Neural cell (in vitro differentiated cells): Measurements from ENCODE around the gene PLEKHM3. TPM values are rescaled to one million over a fixed set of nuclear protein-coding genes. Genes with fewer than 3 reads are reported as not detected.
"Not testable (repeated sequence)": the region's sequence is repeated elsewhere in the genome, so short reads cannot be mapped to it uniquely, and the experiment has no call there.

Source experiments
- H2AFZ ChIP-seq: fragments of 200-600, 300-800 bp; sonication (generic), shearing (Covaris generic); 2 replicates; pipeline ENCODE4 v1.6.0; 2014; ENCODE audit warnings: low read depth, mild to moderate bottlenecking, antibody characterized with exemption, low read length, moderate library complexity
- H3F3A ChIP-seq: fragments of 200-600 bp; shearing (Covaris generic); 2 replicates; pipeline ENCODE4 v1.6.1; 2016; ENCODE audit warnings: mild to moderate bottlenecking, moderate library complexity, mixed read lengths, antibody characterized with exemption, low read length; ENCODE audit not compliant: insufficient read depth, poor library complexity, severe bottlenecking
- H3K27ac ChIP-seq: fragments of 200-600, 300-800 bp; sonication (generic), shearing (Covaris generic); 2 replicates; pipeline ENCODE4 v1.5.1; 2014; ENCODE audit warnings: mild to moderate bottlenecking, low read length, moderate library complexity
- H3K27me3 ChIP-seq: fragments of 300-800, 200-600 bp; sonication (generic), shearing (Covaris generic); 2 replicates; pipeline ENCODE4 v1.6.0; 2014; ENCODE audit warnings: mild to moderate bottlenecking, low read depth, low read length, moderate library complexity; ENCODE audit not compliant: insufficient read depth
- H3K36me3 ChIP-seq: fragments of 300-800, 200-600 bp; sonication (generic), shearing (Covaris generic); 2 replicates; pipeline ENCODE4 v1.5.1; 2014; ENCODE audit warnings: mild to moderate bottlenecking, antibody characterized with exemption, low read length, moderate library complexity; ENCODE audit not compliant: insufficient read depth
- H3K4me2 ChIP-seq: fragments of 300-800, 200-600 bp; sonication (generic), shearing (Covaris generic); 2 replicates; pipeline ENCODE4 v1.6.0; 2014; ENCODE audit warnings: mild to moderate bottlenecking, low read length
- H3K4me3 ChIP-seq: fragments of 300-800, 200-600 bp; sonication (generic), shearing (Covaris generic); 2 replicates; pipeline ENCODE4 v1.5.1; 2014; ENCODE audit warnings: mild to moderate bottlenecking, low read length, moderate library complexity
- H3K79me2 ChIP-seq: fragments of 200-600 bp; shearing (Covaris generic); replicated peaks from 2 replicates; pipeline ENCODE4 v1.6.0; 2014; ENCODE audit warnings: mild to moderate bottlenecking, low read length, moderate library complexity; ENCODE audit not compliant: insufficient read depth
- H3K9ac ChIP-seq: fragments of 300-800, 200-600 bp; sonication (generic), shearing (Covaris generic); 2 replicates; pipeline ENCODE4 v1.6.1; 2016; ENCODE audit warnings: mild to moderate bottlenecking, low read length, mixed read lengths
- H3K9me2 ChIP-seq: fragments of 200-600 bp; shearing (Covaris generic); 2 replicates; pipeline ENCODE4 v1.6.1; 2016; ENCODE audit warnings: mild to moderate bottlenecking, low read length, mixed read lengths; ENCODE audit not compliant: insufficient read depth
- H3K9me3 ChIP-seq: fragments of 200-600, 300-800 bp; sonication (generic), shearing (Covaris generic); 2 replicates; pipeline ENCODE4 v1.6.1; 2016; ENCODE audit warnings: mild to moderate bottlenecking, mixed run types, low read length, moderate library complexity, mixed read lengths
- H4K20me1 ChIP-seq: fragments of 200-600 bp; shearing (Covaris generic); 2 replicates; pipeline ENCODE4 v1.6.1; 2016; ENCODE audit warnings: mild to moderate bottlenecking, mixed run types; ENCODE audit not compliant: insufficient read depth
- EP300 ChIP-seq: fragments of 450-650 bp; conservative IDR thresholded peaks from 2 replicates; pipeline ENCODE4 v1.6.1; 2014; ENCODE audit warnings: antibody characterized with exemption, mild to moderate bottlenecking, moderate library complexity; ENCODE audit not compliant: poor library complexity, severe bottlenecking
- EZH2 ChIP-seq: fragments of 200-600, 300-800 bp; shearing (Covaris generic), sonication (generic); IDR thresholded peaks from 2 replicates; pipeline ENCODE4 v1.6.1; 2014; ENCODE audit warnings: antibody characterized with exemption, low read length, borderline replicate concordance, mild to moderate bottlenecking; ENCODE audit not compliant: insufficient read depth, poor library complexity, severe bottlenecking
- MXI1 ChIP-seq: fragments of 450-650 bp; conservative IDR thresholded peaks from 2 replicates; pipeline ENCODE4 v1.6.1; 2014; ENCODE audit warnings: antibody characterized with exemption, mild to moderate bottlenecking; ENCODE audit not compliant: poor library complexity, severe bottlenecking
- POLR2AphosphoS5 ChIP-seq: IDR thresholded peaks from 2 replicates; pipeline ENCODE4 v1.6.1; 2012
- RAD21 ChIP-seq: fragments of 450-650 bp; conservative IDR thresholded peaks from 2 replicates; pipeline ENCODE4 v1.6.1; 2014; ENCODE audit warnings: antibody characterized with exemption, mild to moderate bottlenecking, moderate library complexity
- SMC3 ChIP-seq: fragments of 450-650 bp; conservative IDR thresholded peaks from 2 replicates; pipeline ENCODE4 v1.6.1; 2014; ENCODE audit warnings: antibody characterized with exemption, mild to moderate bottlenecking, moderate library complexity; ENCODE audit not compliant: poor library complexity
- TAF1 ChIP-seq: IDR thresholded peaks from 2 replicates; pipeline ENCODE4 v1.6.1; 2012; ENCODE audit warnings: low read depth
- polyA plus RNA-seq: library from polyadenylated mRNA; depleted of rRNA; stranded (reverse); fragments of >200 nt; gene quantifications from 2 replicates; pipeline ENCODE4 v1.2.3, GENCODE V29; 2014
- TF ChIP-seq, protein P1 (sequence below): IDR thresholded peaks from 2 replicates; pipeline ENCODE4 v1.6.1; 2012; ENCODE audit warnings: borderline replicate concordance
- TF ChIP-seq, protein P2 (sequence below): fragments of 450-650 bp; IDR thresholded peaks from 2 replicates; pipeline ENCODE4 v1.5.1; 2014; ENCODE audit warnings: antibody characterized with exemption, mild to moderate bottlenecking, moderate library complexity; ENCODE audit not compliant: poor library complexity, severe bottlenecking

The PLEKHM3 gene
- polyA plus RNA-seq, 1 donor from 2014 or later = 13.4 TPM

DNA sequence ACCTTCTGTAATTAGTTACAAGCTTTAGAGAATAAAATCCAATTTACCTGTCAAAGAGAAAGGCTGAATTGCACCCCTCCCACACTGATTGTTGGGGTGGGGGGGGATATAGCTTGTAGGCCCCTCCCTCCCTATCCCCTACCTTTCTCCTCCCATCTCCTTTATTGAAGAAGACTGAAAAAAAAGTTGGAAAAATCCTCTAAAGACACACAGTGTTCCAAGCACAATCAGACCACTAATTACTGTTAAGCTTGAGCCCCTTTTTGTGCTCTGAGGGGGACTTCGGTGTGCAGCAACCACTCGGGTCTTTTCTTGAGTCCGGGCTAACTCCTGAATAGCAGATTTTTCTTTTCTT lies 212.6 kb downstream of the PLEKHM3 start:
- Histone ChIP-seq H3K9me2 (no peaks in the 10 kb centered on the region), H3K4me3 (no peak overlapping the region), H3F3A (no peaks in the 10 kb centered on the region), H3K27me3 (no peaks in the 10 kb centered on the region), H2AFZ (no peak overlapping the region), H3K79me2 (no peaks in the 10 kb centered on the region), H4K20me1 (no peaks in the 10 kb centered on the region), H3K4me2 (no peak overlapping the region), H3K9me3 (no peaks in the 10 kb centered on the region), H3K36me3 (no peaks in the 10 kb centered on the region), H3K9ac (no peak overlapping the region), H3K27ac (no peak overlapping the region)
- TF ChIP-seq, protein P1, sequence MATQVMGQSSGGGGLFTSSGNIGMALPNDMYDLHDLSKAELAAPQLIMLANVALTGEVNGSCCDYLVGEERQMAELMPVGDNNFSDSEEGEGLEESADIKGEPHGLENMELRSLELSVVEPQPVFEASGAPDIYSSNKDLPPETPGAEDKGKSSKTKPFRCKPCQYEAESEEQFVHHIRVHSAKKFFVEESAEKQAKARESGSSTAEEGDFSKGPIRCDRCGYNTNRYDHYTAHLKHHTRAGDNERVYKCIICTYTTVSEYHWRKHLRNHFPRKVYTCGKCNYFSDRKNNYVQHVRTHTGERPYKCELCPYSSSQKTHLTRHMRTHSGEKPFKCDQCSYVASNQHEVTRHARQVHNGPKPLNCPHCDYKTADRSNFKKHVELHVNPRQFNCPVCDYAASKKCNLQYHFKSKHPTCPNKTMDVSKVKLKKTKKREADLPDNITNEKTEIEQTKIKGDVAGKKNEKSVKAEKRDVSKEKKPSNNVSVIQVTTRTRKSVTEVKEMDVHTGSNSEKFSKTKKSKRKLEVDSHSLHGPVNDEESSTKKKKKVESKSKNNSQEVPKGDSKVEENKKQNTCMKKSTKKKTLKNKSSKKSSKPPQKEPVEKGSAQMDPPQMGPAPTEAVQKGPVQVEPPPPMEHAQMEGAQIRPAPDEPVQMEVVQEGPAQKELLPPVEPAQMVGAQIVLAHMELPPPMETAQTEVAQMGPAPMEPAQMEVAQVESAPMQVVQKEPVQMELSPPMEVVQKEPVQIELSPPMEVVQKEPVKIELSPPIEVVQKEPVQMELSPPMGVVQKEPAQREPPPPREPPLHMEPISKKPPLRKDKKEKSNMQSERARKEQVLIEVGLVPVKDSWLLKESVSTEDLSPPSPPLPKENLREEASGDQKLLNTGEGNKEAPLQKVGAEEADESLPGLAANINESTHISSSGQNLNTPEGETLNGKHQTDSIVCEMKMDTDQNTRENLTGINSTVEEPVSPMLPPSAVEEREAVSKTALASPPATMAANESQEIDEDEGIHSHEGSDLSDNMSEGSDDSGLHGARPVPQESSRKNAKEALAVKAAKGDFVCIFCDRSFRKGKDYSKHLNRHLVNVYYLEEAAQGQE = no peak
- no peak for TF ChIP-seq RAD21
- no peak for TF ChIP-seq MXI1
- TF ChIP-seq, protein P2, sequence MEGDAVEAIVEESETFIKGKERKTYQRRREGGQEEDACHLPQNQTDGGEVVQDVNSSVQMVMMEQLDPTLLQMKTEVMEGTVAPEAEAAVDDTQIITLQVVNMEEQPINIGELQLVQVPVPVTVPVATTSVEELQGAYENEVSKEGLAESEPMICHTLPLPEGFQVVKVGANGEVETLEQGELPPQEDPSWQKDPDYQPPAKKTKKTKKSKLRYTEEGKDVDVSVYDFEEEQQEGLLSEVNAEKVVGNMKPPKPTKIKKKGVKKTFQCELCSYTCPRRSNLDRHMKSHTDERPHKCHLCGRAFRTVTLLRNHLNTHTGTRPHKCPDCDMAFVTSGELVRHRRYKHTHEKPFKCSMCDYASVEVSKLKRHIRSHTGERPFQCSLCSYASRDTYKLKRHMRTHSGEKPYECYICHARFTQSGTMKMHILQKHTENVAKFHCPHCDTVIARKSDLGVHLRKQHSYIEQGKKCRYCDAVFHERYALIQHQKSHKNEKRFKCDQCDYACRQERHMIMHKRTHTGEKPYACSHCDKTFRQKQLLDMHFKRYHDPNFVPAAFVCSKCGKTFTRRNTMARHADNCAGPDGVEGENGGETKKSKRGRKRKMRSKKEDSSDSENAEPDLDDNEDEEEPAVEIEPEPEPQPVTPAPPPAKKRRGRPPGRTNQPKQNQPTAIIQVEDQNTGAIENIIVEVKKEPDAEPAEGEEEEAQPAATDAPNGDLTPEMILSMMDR = no peak
- TF ChIP-seq TAF1 = no peak
- no peak for TF ChIP-seq SMC3
- TF ChIP-seq EZH2 = no peak
- no peak for TF ChIP-seq EP300
- TF ChIP-seq POLR2AphosphoS5 = no peak

DNA sequence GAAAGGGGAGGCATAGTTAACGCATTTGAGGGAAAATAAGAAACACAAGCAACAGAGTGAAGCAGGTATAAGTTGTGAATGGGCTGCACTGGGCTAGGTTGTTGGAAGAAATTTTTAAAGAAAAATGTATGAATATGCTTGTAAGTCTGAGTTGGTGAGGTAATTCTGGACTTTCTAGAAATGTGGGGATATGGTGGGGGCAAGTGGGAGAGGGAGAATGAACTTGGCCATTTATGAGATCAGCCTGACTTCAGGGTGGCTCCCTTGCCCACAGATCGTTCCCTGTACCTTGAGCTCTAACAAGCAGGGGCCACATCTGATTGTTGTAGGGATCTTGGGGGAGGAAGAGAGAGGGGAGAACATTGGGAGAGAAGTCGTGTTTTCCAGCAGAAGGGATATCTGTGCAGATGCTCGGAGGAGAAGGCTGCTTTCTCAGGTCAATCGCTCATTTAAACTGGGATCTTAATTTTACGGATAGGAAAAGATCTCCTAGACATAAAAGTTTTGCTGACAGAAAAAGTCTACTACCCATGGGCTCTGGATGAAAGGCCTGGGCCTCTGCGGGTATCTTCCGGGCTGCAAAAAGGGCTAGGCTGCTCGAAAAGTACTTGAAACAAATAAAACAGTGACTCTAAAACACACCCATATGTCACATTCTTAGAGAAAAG lies 213.1 kb downstream of the PLEKHM3 start:
- Histone ChIP-seq H4K20me1 (no peaks in the 10 kb centered on the region), H3K9me3 (no peaks in the 10 kb centered on the region), H3K4me2 (no peak overlapping the region), H3K27ac (no peak overlapping the region), H3K9ac (no peak overlapping the region), H2AFZ (no peak overlapping the region), H3K27me3 (no peaks in the 10 kb centered on the region), H3F3A (no peaks in the 10 kb centered on the region), H3K9me2 (no peaks in the 10 kb centered on the region), H3K36me3 (no peaks in the 10 kb centered on the region), H3K79me2 (no peaks in the 10 kb centered on the region), H3K4me3 (no peak overlapping the region)
- TF ChIP-seq, protein P1 = no peak
- TF ChIP-seq TAF1 (no peak), EP300 (no peak), SMC3 (no peak), MXI1 (no peak), RAD21 (no peak), POLR2AphosphoS5 (no peak), EZH2 (no peak)
- TF ChIP-seq, protein P2 = no peak

DNA sequence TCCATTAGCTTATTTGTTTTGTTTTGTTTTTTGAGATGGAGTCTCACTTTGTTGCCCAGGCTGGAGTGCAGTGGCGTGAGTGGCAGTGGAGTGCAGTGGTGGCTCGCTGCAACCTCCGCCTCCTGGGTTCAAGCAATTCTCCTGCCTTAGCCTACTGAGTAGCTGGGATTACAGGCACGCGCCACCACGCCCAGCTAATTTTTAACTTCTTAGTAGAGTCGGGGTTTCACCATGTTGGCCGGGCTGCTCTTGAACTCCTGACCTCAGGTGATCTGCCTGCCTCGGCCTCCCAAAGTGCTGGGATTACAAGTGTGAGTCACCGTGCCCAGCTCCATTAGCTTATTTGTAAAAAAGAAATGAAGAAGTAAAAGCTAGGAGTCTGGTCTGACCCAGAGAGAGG lies 213.7 kb downstream of the PLEKHM3 start:
- not testable (repeated sequence) for H4K20me1 ChIP-seq, H3K79me2 ChIP-seq, H3K9ac ChIP-seq, H3K27me3 ChIP-seq, H2AFZ ChIP-seq, H3K4me2 ChIP-seq, H3F3A ChIP-seq, H3K4me3 ChIP-seq, H3K36me3 ChIP-seq, H3K27ac ChIP-seq, H3K9me3 ChIP-seq, H3K9me2 ChIP-seq
